LNCAP (cell line): ENCODE measurements around the gene ALOX12B.

Source experiments
- CTCF ChIP-seq: fragments of 450-650 bp; IDR thresholded peaks from 2 replicates; pipeline ENCODE4 v1.5.1; 2017; ENCODE audit warnings: mild to moderate bottlenecking

Gene ALOX12B

DNA sequence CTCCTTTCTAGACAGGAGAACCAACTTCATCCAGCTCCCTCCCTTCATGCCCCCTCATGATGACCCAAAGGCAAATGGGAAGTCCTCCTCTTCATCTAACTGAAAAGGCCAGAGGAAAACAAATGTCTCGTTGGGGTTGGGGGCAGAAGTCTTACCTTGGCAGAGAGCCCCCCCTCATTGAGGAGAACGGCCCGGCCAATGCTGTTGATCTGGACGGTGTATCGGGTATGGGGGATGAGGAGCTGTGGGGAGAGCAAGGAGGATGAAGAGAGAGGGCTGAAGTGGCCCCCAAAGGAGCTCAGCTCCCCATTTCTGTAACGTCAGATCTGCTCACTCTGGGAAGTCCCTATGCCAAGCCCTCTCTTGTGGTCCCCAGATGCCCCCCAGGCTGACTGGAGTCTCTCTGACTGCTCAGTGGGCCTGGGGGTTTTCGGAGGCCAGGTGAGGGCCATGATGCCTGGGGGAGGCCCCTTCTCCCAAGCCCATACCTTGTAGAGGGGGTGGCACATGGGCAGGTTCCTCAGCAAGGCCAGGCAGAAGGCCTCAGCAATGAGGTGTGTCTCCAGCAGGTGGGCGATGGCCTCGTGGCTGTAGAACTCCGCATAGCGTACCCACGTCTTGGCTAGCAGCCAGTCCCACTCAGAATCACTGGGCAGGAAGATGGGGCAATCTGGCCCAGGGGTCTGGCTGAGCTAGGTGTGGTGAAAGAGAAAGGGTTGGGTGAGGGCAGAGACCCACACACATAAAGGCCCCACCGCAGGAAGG lies 10.8 kb downstream of the ALOX12B start:
- no peak for TF ChIP-seq CTCF

GRCh38 chr17:8075574-8076342 lies 11.8 kb downstream of the ALOX12B start:
- no peak for TF ChIP-seq CTCF

DNA sequence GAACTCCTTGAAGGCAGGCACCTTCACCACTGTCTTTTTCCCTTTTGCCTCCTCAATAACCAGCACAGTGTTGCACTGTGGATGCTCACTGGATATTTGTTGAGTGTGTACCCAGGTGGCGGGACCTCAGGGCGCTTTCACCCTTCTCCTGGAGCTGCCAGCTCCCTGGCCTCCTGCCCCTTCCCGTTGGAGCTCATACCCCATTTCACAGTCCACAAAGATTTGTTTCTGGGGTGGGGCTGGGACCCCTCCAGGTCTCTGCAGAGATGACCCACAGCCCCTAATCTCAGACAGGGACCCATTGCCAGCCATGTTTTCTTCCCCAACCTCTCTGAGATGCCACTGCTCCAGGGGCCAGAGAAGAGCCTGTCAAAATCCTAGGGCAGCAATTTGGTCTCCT lies 12.4 kb downstream of the ALOX12B start:
- no peak for TF ChIP-seq CTCF

- TF ChIP-seq CTCF: no peak
Observed at GRCh38 chr17:8074554-8074953, 13.0 kb downstream of the ALOX12B start.

- peak; percentile 97 for TF ChIP-seq CTCF
Observed at GRCh38 chr17:8073627-8074484, 13.7 kb downstream of the ALOX12B start.

GRCh38 chr17:8072729-8073461 lies 14.6 kb downstream of the ALOX12B start:
- TF ChIP-seq CTCF: no peak

DNA sequence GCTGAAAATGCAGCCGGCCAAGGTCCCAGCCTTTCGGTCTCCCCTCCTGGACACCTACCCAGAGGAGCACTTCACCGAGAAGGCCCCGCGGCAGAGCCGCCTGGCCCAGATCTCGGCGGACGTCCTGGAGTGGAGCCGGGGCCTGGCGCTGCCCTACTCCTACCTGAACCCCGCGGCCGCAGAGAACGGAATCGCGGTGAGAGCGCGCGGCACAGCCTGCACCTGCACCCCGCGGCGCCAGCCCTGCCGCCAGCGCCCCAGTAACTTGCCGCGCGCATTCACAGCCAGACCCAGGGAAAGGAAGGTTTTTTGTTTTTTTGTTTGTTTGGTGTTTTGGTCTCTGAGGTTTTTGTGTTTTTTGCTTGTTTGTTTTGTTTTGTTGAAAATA lies 15.2 kb downstream of the ALOX12B start:
- no peak for TF ChIP-seq CTCF
